ENCODE measurements around the gene TNRC18. TPM values are rescaled to one million over a fixed set of nuclear protein-coding genes. Genes with fewer than 3 reads are reported as not detected.
"Not testable (repeated sequence)": the region's sequence is repeated elsewhere in the genome, so short reads cannot be mapped to it uniquely, and the experiment has no call there.

The TNRC18 gene
- total RNA-seq, 6 donors from 2014 or later: 101 to 617 (median 128) TPM

- no peak for ATAC-seq (ENCODE audit: low FRiP score in 2 of 2)
- TF ChIP-seq POLR2A (IDR thresholded peaks at IDR 0.05) (no peak), EP300 (IDR thresholded peaks at IDR 0.05) (no peak), POLR2AphosphoS5 (IDR thresholded peaks at IDR 0.05) (no peak)
- TF ChIP-seq, protein P1, sequence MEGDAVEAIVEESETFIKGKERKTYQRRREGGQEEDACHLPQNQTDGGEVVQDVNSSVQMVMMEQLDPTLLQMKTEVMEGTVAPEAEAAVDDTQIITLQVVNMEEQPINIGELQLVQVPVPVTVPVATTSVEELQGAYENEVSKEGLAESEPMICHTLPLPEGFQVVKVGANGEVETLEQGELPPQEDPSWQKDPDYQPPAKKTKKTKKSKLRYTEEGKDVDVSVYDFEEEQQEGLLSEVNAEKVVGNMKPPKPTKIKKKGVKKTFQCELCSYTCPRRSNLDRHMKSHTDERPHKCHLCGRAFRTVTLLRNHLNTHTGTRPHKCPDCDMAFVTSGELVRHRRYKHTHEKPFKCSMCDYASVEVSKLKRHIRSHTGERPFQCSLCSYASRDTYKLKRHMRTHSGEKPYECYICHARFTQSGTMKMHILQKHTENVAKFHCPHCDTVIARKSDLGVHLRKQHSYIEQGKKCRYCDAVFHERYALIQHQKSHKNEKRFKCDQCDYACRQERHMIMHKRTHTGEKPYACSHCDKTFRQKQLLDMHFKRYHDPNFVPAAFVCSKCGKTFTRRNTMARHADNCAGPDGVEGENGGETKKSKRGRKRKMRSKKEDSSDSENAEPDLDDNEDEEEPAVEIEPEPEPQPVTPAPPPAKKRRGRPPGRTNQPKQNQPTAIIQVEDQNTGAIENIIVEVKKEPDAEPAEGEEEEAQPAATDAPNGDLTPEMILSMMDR (IDR thresholded peaks at IDR 0.05): no peak
- Histone ChIP-seq H3K4me1 (peaks cover 0 to 50% (median 25%) of the 10 kb centered on the region in 4 donors), H3K27me3 (no peaks in the 10 kb centered on the region), H3K9me3 (no peaks in the 10 kb centered on the region), H3K27ac (no peak overlapping the region), H3K36me3 (peaks cover 30 to 69% (median 53%) of the 10 kb centered on the region in 4 donors), H3K4me3 (no peak overlapping the region)
- WGBS, 2 donors: 71 to 92% methylated on average over 1 to 11 of the region's 18 CpGs
- peak in 1 of 2 donors; percentile 83 for DNase-seq
Measured at GRCh38 chr7:5362466-5362865, 61.2 kb downstream of the TNRC18 start.

GRCh38 chr7:5361446-5362127 lies 62.0 kb downstream of the TNRC18 start:
- no peaks in the 10 kb centered on the region for H3K9me3 ChIP-seq
- no peak overlapping the region for H3K27ac ChIP-seq
- TF ChIP-seq POLR2A (IDR thresholded peaks at IDR 0.05): no peak
- ATAC-seq (ENCODE audit: low FRiP score in 2 of 2): no peak
- WGBS, 2 donors: 91 to 92% methylated on average over 21 to 44 of the region's 58 CpGs
- no peak overlapping the region for H3K4me3 ChIP-seq
- peak in 1 of 2 donors; percentile 79 for DNase-seq
- H3K4me1 ChIP-seq: peaks cover 0 to 48% (median 28%) of the 10 kb centered on the region in 4 donors
- H3K36me3 ChIP-seq: peaks cover 37 to 74% (median 61%) of the 10 kb centered on the region in 4 donors
- H3K27me3 ChIP-seq: no peaks in the 10 kb centered on the region

- Histone ChIP-seq H3K27ac (no peak overlapping the region), H3K36me3 (peaks cover 42 to 80% (median 67%) of the 10 kb centered on the region in 4 donors), H3K27me3 (no peaks in the 10 kb centered on the region), H3K4me1 (peaks cover 0 to 42% (median 26%) of the 10 kb centered on the region in 4 donors), H3K4me3 (no peak overlapping the region), H3K9me3 (no peaks in the 10 kb centered on the region)
- ATAC-seq (ENCODE audit: low FRiP score in 2 of 2) (no peak), DNase-seq (peak in 1 of 2 donors; percentile 81)
- TF ChIP-seq POLR2AphosphoS5 (IDR thresholded peaks at IDR 0.05) (no peak), EP300 (IDR thresholded peaks at IDR 0.05) (no peak), POLR2A (IDR thresholded peaks at IDR 0.05) (no peak)
- TF ChIP-seq, protein P1 (IDR thresholded peaks at IDR 0.05): no peak
- 96 to 97% methylated on average over 29 of the region's 29 CpGs for WGBS, 2 donors
Measured at GRCh38 chr7:5360971-5361370, 62.7 kb downstream of the TNRC18 start.

DNA sequence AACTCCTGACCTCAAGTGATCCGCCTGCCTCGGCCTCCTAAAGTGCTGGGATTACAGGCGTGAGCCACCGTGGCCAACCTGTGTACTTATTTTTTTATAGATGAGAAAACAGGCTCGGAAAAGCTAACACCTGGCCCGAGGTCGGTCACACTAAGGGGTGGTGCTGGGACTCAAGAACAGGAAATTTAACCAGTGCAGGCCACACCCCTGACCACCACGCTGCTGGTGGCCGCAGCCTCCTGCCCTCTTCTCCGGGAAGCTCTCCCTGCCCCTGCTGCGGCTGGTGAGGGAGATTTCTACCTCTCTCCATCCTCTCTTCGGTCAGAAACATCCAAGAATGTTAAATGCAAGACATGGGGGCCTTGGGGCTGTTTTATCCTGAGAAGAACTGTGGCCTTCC lies 63.2 kb downstream of the TNRC18 start:
- H3K36me3 ChIP-seq: peaks cover 45 to 86% (median 70%) of the 10 kb centered on the region in 4 donors
- H3K4me3 ChIP-seq: no peak overlapping the region
- peak overlapping the region in 1 of 4 donors; percentile 47 for H3K27ac ChIP-seq
- ATAC-seq (ENCODE audit: low FRiP score in 2 of 2) (no peak), DNase-seq (peak in 1 of 2 donors; percentile 51)
- WGBS, 2 donors: 71 to 74% methylated on average over 12 of the region's 12 CpGs
- H3K4me1 ChIP-seq: peaks cover 0 to 40% (median 26%) of the 10 kb centered on the region in 4 donors
- no peak for TF ChIP-seq EP300 (IDR thresholded peaks at IDR 0.05)
- no peak for TF ChIP-seq POLR2A (IDR thresholded peaks at IDR 0.05)
- TF ChIP-seq POLR2AphosphoS5 (IDR thresholded peaks at IDR 0.05): no peak
- TF ChIP-seq, protein P1 (IDR thresholded peaks at IDR 0.05): no peak
- no peaks in the 10 kb centered on the region for H3K9me3 ChIP-seq
- no peaks in the 10 kb centered on the region for H3K27me3 ChIP-seq

DNA sequence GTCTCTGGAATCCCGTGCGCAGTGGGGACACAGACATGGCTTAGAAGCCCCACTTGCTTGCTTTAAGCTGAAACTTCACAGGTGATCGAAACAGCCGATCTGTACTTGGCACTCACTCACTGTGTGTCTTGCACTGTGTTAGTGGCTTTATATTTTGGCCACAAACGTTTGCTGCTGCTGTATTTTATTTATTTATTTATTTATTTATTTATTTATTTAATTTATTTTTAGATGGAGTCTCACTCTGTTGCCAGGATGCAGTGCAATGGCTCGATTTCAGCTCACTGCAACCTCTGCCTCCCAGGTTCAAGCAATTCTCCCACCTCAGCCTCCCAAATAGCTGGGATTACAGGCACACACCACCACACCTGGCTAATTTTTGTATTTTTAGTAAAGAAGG lies 63.6 kb downstream of the TNRC18 start:
- H3K4me1 ChIP-seq: peaks cover 3 to 44% (median 29%) of the 10 kb centered on the region in 4 donors
- WGBS, 2 donors: 77 to 86% methylated on average over 6 of the region's 6 CpGs
- H3K9me3 ChIP-seq; H3K27me3 ChIP-seq; H3K4me3 ChIP-seq; ATAC-seq (ENCODE audit: low FRiP score in 2 of 2); DNase-seq: not testable (repeated sequence)
- peak overlapping the region in 1 of 4 donors; percentile 47 for H3K27ac ChIP-seq
- peaks cover 45 to 89% (median 73%) of the 10 kb centered on the region in 4 donors for H3K36me3 ChIP-seq
